Measurements from ENCODE around the gene TEAD1. TPM values are rescaled to one million over a fixed set of nuclear protein-coding genes. Genes with fewer than 3 reads are reported as not detected.
A peak's percentile ranks its signal among the peaks of the same experiment; 100 is the strongest.

The TEAD1 gene
- total and polyA plus RNA-seq, 2 donors (not counting 1 experiment from before 2014, with no cell fraction given): 88.6 to 121 TPM

DNA sequence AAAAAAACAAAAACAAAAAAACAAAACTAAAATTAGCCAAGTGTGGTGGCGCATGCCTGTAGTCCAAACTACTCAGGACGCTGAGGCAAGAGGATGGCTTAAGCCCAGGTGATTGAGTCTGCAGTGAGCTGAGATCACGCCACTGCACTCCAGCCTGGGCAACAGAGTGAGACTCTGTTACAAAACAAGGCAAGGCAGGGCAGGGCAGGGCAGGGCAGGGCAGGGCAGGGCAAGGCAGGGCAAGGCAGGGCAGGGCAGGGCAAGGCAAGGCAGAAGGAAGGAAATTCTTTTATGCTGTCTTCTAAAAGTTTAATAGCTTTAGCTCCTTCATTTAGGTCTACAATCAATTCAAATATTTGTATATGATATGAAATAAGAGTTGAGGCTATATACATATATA lies 284.8 kb downstream of the TEAD1 start:
- Histone ChIP-seq H3K79me2 (ENCODE audit: control insufficient read depth, insufficient read depth, low read length) (no peaks in the 10 kb centered on the region), H4K20me1 (ENCODE audit: control insufficient read depth, extremely low read depth, insufficient read depth, low read length) (no peaks in the 10 kb centered on the region), H3K9me3 (ENCODE audit: control insufficient read depth, insufficient read depth, low read depth, low read length) (no peaks in the 10 kb centered on the region), H3K36me3 (ENCODE audit: control insufficient read depth, insufficient read depth, low read length) (no peaks in the 10 kb centered on the region), H3K4me1 (ENCODE audit: control insufficient read depth, extremely low read depth, insufficient read depth, low read length) (no peaks in the 10 kb centered on the region), H3K4me3 (replicated peaks in 1 of 4; ENCODE audit: control extremely low read depth in 1 of 4, insufficient read depth in 1 of 4, low read depth in 3 of 4, low read length in 4 of 4) (no peak overlapping the region), H3K9ac (ENCODE audit: insufficient read depth, low read length) (no peak overlapping the region), H3K4me2 (ENCODE audit: extremely low read depth, insufficient read depth, low read length) (no peak overlapping the region), H3K27me3 (ENCODE audit: control insufficient read depth, insufficient read depth, low read length) (peaks cover 9% of the 10 kb centered on the region), H2AFZ (ENCODE audit: low read length) (no peak overlapping the region), H3K27ac (ENCODE audit: insufficient read depth, low read length) (no peak overlapping the region)
- no peak for DNase-seq (ENCODE audit: low read depth in 2 of 2)
- no peak for TF ChIP-seq EZH2 (IDR thresholded peaks at IDR 0.05; ENCODE audit: low read length, missing control alignments)
- TF ChIP-seq, protein P1, sequence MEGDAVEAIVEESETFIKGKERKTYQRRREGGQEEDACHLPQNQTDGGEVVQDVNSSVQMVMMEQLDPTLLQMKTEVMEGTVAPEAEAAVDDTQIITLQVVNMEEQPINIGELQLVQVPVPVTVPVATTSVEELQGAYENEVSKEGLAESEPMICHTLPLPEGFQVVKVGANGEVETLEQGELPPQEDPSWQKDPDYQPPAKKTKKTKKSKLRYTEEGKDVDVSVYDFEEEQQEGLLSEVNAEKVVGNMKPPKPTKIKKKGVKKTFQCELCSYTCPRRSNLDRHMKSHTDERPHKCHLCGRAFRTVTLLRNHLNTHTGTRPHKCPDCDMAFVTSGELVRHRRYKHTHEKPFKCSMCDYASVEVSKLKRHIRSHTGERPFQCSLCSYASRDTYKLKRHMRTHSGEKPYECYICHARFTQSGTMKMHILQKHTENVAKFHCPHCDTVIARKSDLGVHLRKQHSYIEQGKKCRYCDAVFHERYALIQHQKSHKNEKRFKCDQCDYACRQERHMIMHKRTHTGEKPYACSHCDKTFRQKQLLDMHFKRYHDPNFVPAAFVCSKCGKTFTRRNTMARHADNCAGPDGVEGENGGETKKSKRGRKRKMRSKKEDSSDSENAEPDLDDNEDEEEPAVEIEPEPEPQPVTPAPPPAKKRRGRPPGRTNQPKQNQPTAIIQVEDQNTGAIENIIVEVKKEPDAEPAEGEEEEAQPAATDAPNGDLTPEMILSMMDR (conservative IDR thresholded peaks at IDR 0.05 in 1 of 2, IDR thresholded peaks at IDR 0.05 in 1 of 2; ENCODE audit: low read depth in 1 of 2, low read length in 2 of 2): no peak

DNA sequence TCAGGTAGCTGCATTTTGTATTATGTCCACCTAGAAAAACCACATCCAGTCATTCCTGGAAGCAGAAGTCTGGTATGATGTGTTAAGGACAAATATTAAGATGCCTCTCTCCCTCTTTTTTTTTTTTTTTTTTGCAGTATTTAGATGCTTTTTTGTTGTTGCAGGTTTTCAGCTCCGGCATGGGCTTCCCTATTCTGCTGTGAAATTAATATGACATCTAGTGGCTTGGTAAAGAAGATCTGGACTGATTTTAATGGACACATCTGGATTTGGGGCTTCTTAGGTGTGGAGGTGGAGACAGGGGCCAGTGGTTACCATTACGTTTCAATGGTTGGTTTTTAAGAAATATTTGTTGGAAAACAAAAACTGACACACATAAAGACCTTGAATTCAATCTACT lies 287.4 kb downstream of the TEAD1 start:
- H3K27me3 ChIP-seq (ENCODE audit: control insufficient read depth, insufficient read depth, low read length): peaks cover 9% of the 10 kb centered on the region
- H4K20me1 ChIP-seq (ENCODE audit: control insufficient read depth, extremely low read depth, insufficient read depth, low read length): no peaks in the 10 kb centered on the region
- no peak overlapping the region for H3K4me2 ChIP-seq (ENCODE audit: extremely low read depth, insufficient read depth, low read length)
- TF ChIP-seq, protein P1 (conservative IDR thresholded peaks at IDR 0.05 in 1 of 2, IDR thresholded peaks at IDR 0.05 in 1 of 2; ENCODE audit: low read depth in 1 of 2, low read length in 2 of 2): peak; percentile 22 to 23
- TF ChIP-seq EZH2 (IDR thresholded peaks at IDR 0.05; ENCODE audit: low read length, missing control alignments): no peak
- no peaks in the 10 kb centered on the region for H3K4me1 ChIP-seq (ENCODE audit: control insufficient read depth, extremely low read depth, insufficient read depth, low read length)
- no peak overlapping the region for H3K27ac ChIP-seq (ENCODE audit: insufficient read depth, low read length)
- H3K79me2 ChIP-seq (ENCODE audit: control insufficient read depth, insufficient read depth, low read length): no peaks in the 10 kb centered on the region
- DNase-seq (ENCODE audit: low read depth in 2 of 2): peak in 1 of 2 donors; percentile 59
- H3K4me3 ChIP-seq (replicated peaks in 1 of 4; ENCODE audit: control extremely low read depth in 1 of 4, insufficient read depth in 1 of 4, low read depth in 3 of 4, low read length in 4 of 4): no peak overlapping the region
- H3K9me3 ChIP-seq (ENCODE audit: control insufficient read depth, insufficient read depth, low read depth, low read length): no peaks in the 10 kb centered on the region
- H3K9ac ChIP-seq (ENCODE audit: insufficient read depth, low read length): no peak overlapping the region
- H3K36me3 ChIP-seq (ENCODE audit: control insufficient read depth, insufficient read depth, low read length): no peaks in the 10 kb centered on the region
- no peak overlapping the region for H2AFZ ChIP-seq (ENCODE audit: low read length)

DNA sequence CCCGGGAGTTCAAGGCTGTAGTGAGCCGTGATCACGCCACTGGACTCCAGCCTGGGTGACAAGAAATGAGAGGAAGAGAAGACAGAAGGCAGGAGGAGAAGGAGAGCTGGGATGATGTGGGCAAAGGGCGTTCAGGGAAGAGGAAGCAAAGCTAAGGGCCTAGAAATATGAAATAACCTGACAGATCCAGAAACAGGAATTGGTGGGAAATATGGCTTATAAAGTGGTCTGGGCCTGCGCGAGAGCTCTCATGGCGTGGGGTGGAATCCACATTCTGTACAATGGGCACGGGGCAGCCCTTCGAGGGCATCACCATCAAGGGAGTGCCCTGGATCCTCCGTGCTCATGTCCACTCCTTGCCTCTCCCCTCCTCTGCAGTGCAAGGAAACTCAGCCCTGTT lies 288.1 kb downstream of the TEAD1 start:
- Histone ChIP-seq H3K9me3 (ENCODE audit: control insufficient read depth, insufficient read depth, low read depth, low read length) (no peaks in the 10 kb centered on the region), H3K4me2 (ENCODE audit: extremely low read depth, insufficient read depth, low read length) (no peak overlapping the region), H3K9ac (ENCODE audit: insufficient read depth, low read length) (no peak overlapping the region), H3K27me3 (ENCODE audit: control insufficient read depth, insufficient read depth, low read length) (peaks cover 13% of the 10 kb centered on the region), H3K27ac (ENCODE audit: insufficient read depth, low read length) (no peak overlapping the region), H2AFZ (ENCODE audit: low read length) (no peak overlapping the region), H3K4me3 (replicated peaks in 1 of 4; ENCODE audit: control extremely low read depth in 1 of 4, insufficient read depth in 1 of 4, low read depth in 3 of 4, low read length in 4 of 4) (no peak overlapping the region), H3K36me3 (ENCODE audit: control insufficient read depth, insufficient read depth, low read length) (no peaks in the 10 kb centered on the region), H3K4me1 (ENCODE audit: control insufficient read depth, extremely low read depth, insufficient read depth, low read length) (no peaks in the 10 kb centered on the region), H3K79me2 (ENCODE audit: control insufficient read depth, insufficient read depth, low read length) (no peaks in the 10 kb centered on the region), H4K20me1 (ENCODE audit: control insufficient read depth, extremely low read depth, insufficient read depth, low read length) (no peaks in the 10 kb centered on the region)
- TF ChIP-seq, protein P1 (conservative IDR thresholded peaks at IDR 0.05 in 1 of 2, IDR thresholded peaks at IDR 0.05 in 1 of 2; ENCODE audit: low read depth in 1 of 2, low read length in 2 of 2): no peak
- TF ChIP-seq EZH2 (IDR thresholded peaks at IDR 0.05; ENCODE audit: low read length, missing control alignments): no peak
- no peak for DNase-seq (ENCODE audit: low read depth in 2 of 2)

All from fibroblast of lung (primary cell).